Mucosa of descending colon (tissue), 3 donors: ENCODE measurements around the gene PPID. TPM values are rescaled to one million over a fixed set of nuclear protein-coding genes. Genes with fewer than 3 reads are reported as not detected.
"Not testable (repeated sequence)": the region's sequence is repeated elsewhere in the genome, so short reads cannot be mapped to it uniquely, and the experiment has no call there.

Source experiments
- ATAC-seq: fragments of 200-7000 bp; cut with Tn5 transposase; one replicate; pipeline ENCODE4 v1.9.1; 2020; ENCODE audit warnings: mild to moderate bottlenecking, moderate library complexity
- DNase-seq, 3 donors: peaks; one replicate each; pipeline ENCODE4 v3.0.0-alpha.2; 2020
- H3K36me3 ChIP-seq: fragments of 200-600 bp; one replicate; pipeline ENCODE4 v1.8.0; 2021; ENCODE audit warnings: low read depth, mild to moderate bottlenecking
- H3K4me1 ChIP-seq: fragments of 200-600 bp; one replicate; pipeline ENCODE4 v1.8.0; 2021; ENCODE audit warnings: low read depth, mild to moderate bottlenecking
- H3K4me3 ChIP-seq: fragments of 200-600 bp; one replicate; pipeline ENCODE4 v1.8.0; 2021; ENCODE audit warnings: mild to moderate bottlenecking
- H3K9me3 ChIP-seq: fragments of 200-600 bp; one replicate; pipeline ENCODE4 v1.8.0; 2021; ENCODE audit warnings: mild to moderate bottlenecking
- intact Hi-C, 2 donors: fragments of 100-400 bp; cut with DNase I in 1 of 2; cut with micrococcal nuclease in 1 of 2; formaldehyde crosslinking; loops; one replicate each; pipeline versions ENCODE4 v1.11.0 to v1.11.1; 2022; cut with DNase I, micrococcal nuclease
- total RNA-seq, 3 donors: library from RNA; stranded (reverse); fragmentation: NEBNext Ultra II Directional in 2 of 3; extraction: Animal tissue kit (Norgen Biotek cat#: 25700) in 2 of 3; gene quantifications; one replicate each; pipeline versions ENCODE4 v1.2.1 to v1.2.4, GENCODE V29; 2021 to 2023
- TF ChIP-seq, protein P1 (sequence below): fragments of 200-600 bp; IDR thresholded peaks from one replicate; pipeline ENCODE4 v1.8.0; 2022; ENCODE audit warnings: antibody characterized with exemption, mild to moderate bottlenecking
- donor health status: DM: no; HTN: no; CAD: no; lungs with moderate emphysema.
- donor health status: DM: no; HTN: no; CAD: no.
- donor health status: DM: no; HTN: yes; CAD: no.

The PPID gene
- total RNA-seq, 3 donors from 2014 or later: 19.7 to 23.9 (median 22.2) TPM

DNA sequence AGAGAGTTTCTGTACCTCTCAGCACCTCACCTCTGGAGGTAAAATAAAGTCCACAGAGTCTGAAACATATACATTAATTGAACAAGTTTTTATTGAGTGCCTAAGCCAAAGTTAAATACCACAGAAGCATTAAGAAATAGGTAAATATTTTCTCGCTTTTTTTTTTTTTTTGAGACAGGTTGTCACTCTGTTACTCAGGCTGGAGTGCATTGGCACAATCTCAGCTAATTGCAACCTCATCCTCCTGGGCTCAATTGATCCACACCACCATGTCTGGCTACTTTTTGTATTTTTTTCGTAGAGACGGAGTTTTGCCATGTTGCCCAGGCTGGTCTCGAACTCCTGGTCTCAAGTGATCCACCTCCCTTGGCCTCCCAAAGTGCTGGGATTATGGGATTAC is 35.5 kb upstream of the PPID start:
- intact Hi-C loops: no loop called here
- Histone ChIP-seq H3K9me3 (no peaks in the 10 kb centered on the region), H3K4me1 (no peaks in the 10 kb centered on the region), H3K4me3 (no peak overlapping the region), H3K36me3 (no peaks in the 10 kb centered on the region)
- TF ChIP-seq, protein P1, sequence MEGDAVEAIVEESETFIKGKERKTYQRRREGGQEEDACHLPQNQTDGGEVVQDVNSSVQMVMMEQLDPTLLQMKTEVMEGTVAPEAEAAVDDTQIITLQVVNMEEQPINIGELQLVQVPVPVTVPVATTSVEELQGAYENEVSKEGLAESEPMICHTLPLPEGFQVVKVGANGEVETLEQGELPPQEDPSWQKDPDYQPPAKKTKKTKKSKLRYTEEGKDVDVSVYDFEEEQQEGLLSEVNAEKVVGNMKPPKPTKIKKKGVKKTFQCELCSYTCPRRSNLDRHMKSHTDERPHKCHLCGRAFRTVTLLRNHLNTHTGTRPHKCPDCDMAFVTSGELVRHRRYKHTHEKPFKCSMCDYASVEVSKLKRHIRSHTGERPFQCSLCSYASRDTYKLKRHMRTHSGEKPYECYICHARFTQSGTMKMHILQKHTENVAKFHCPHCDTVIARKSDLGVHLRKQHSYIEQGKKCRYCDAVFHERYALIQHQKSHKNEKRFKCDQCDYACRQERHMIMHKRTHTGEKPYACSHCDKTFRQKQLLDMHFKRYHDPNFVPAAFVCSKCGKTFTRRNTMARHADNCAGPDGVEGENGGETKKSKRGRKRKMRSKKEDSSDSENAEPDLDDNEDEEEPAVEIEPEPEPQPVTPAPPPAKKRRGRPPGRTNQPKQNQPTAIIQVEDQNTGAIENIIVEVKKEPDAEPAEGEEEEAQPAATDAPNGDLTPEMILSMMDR: no peak
- DNase-seq (no peak), ATAC-seq (no peak)

DNA sequence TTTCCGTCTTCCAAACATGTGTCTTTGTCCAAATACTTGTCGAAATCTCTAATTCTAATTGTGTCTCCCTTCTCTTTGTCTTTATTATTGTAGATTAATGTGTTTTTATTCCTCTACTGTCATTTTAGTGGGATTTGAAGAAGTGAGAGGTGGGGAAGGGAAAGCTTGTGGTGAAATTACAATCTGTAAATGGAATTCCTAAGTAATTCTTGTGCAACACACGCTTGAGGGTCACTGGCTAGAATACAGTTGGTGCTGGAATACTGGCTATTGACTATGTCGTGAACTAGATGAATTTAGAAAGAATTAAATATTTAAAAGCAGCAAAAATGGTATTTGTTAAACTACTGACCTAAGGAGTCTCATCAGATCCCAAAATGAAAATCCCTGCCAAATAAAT is 34.9 kb upstream of the PPID start:
- Histone ChIP-seq H3K36me3 (no peaks in the 10 kb centered on the region), H3K9me3 (no peaks in the 10 kb centered on the region), H3K4me3 (no peak overlapping the region), H3K4me1 (no peaks in the 10 kb centered on the region)
- DNase-seq: no peak
- no peak for ATAC-seq
- intact Hi-C loops: no loop called here
- TF ChIP-seq, protein P1: no peak

DNA sequence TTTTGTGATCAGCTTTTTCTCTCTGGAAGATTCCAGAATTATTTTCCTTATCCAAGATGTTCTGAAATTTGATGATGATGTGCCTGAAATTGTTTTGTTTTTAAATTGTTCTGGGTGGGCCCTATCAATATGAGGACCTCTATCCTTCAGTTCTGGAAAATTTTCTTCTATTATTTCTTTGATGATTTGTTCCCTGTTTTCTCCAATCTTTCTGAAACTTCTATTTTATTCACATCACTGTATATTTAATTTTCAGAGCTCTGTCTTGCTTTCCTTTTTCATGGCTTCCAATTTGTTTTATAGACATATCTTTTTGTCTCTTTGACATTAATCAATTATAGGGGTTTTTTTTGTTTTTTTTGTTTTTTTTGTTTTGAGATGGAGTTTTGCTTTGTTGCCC is 33.4 kb upstream of the PPID start:
- no peaks in the 10 kb centered on the region for H3K36me3 ChIP-seq
- no peak overlapping the region for H3K4me3 ChIP-seq
- H3K9me3 ChIP-seq: no peaks in the 10 kb centered on the region
- no peaks in the 10 kb centered on the region for H3K4me1 ChIP-seq
- intact Hi-C loops: no loop called here
- TF ChIP-seq, protein P1: no peak
- no peak for ATAC-seq
- DNase-seq: no peak

DNA sequence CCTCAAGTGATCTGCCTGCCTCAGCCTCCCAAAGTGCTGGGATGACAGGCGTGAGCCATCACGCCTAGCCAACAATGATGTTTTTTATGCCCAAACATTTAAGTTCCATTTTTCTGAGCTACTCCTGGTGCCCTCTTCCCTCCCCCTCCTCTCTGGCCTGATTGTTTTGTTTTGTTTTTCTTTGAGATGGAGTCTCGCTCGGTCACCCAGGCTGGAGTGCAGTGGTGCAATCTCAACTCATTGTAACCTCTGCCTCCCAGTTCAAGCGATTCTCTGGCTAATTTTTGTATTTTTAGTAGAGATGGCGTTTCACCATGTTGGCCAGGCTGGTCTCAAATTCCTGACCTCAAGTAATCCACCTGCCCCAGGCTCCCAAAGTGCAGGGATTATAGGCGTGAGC is 32.6 kb upstream of the PPID start:
- H3K4me3 ChIP-seq, intact Hi-C loops, H3K36me3 ChIP-seq, DNase-seq, H3K9me3 ChIP-seq, ATAC-seq, H3K4me1 ChIP-seq: not testable (repeated sequence)

DNA sequence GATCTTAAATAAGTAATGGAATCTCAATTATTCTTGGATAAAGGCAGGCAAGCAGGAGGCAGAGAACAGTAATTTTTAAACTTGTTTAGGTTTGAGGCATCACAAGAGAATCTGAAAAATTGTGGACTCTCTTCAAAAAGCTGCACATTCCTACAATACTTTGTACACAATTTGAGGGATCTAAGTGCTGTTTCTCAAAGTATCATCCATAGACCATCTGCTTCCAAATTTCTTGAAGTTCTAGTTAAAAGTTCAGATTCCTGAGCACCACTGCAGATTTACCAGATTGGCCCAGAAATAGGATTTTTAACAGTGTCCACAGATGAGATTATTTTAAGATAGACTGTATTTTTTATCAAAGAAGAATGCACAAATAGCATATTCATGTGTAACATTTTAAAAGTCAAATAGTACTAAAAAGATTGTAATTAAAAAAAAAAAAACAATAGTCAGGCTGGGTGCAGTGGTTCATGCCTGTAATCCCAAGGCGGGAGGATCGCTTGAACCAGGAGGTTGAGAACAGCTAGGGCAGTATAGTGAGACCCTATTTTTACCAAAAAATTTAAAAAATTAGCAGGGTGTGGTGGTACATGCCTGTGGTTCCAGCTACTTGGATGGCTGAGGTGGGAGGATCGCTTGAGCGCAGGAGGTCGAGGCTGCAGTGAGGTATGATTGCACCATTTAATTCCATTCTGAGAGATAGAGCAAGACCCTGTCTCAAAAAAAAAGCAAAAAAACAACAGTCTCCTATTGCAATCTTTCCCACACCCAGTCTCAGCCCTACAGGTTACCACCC is 31.4 kb upstream of the PPID start:
- TF ChIP-seq, protein P1: no peak

DNA sequence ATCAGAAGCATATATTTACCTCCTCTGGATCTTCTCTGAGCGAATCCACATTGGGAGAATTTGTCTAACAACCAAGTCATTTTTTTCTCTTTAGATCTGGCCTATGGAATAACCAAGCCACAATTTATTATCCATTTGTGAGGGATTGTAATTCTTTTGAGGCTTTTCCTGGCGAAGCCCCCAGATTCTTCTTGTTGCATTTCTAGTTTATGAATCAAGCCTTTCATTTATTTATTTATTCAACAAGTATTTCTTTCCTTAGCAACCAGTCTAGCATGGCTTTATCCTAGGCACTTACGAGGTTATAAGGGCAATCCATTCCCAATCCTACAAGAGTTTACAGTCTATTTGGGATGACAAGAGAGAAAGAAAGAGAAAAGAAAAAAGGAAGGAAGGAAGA is 27.2 kb upstream of the PPID start:
- Histone ChIP-seq H3K36me3 (no peaks in the 10 kb centered on the region), H3K4me1 (no peaks in the 10 kb centered on the region), H3K9me3 (no peaks in the 10 kb centered on the region), H3K4me3 (no peak overlapping the region)
- TF ChIP-seq, protein P1: no peak
- DNase-seq: no peak
- intact Hi-C loops: no loop called here
- ATAC-seq: no peak

More for the DNA sequence above, 31.4 kb upstream of the PPID start:
- no peaks in the 10 kb centered on the region for H3K9me3 ChIP-seq
- no peaks in the 10 kb centered on the region for H3K36me3 ChIP-seq
- ATAC-seq: no peak
- intact Hi-C loops: no loop called here
- H3K4me1 ChIP-seq: no peaks in the 10 kb centered on the region
- no peak for DNase-seq
- H3K4me3 ChIP-seq: no peak overlapping the region

DNA sequence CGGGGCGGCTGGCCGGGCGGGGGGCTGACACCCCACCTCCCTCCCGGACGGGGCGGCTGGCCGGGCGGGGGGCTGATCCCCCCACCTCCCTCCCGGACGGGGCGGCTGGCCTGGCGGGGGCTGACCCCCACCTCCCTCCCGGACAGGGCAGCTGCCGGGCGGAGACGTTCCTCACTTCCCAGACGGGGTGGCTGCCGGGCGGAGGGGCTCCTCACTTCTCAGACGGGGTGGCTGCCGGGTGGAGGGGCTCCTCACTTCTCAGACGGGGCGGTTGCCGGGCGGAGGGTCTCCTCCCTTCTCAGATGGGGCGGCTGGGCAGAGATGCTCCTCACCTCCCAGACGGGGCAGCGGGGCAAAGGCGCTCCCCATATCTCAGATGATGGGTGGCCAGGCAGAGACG is 23.3 kb upstream of the PPID start:
- ATAC-seq, H3K9me3 ChIP-seq, H3K36me3 ChIP-seq, H3K4me1 ChIP-seq, H3K4me3 ChIP-seq, DNase-seq, intact Hi-C loops: not testable (repeated sequence)
